22Rv1 (cell line): Measurements from ENCODE around the gene ITM2C.
A peak's percentile ranks its signal among the peaks of the same experiment; 100 is the strongest.

Experiments
- H3K27ac ChIP-seq: fragments of 450-650 bp; 2 replicates; pipeline ENCODE4 v1.5.1; 2017
- CTCF ChIP-seq: fragments of 450-650 bp; IDR thresholded peaks from 2 replicates; pipeline ENCODE4 v1.5.1; 2017; ENCODE audit warnings: mild to moderate bottlenecking
- ZFX ChIP-seq: fragments of 450-650 bp; IDR thresholded peaks from 2 replicates; pipeline ENCODE4 v1.6.1; 2017; ENCODE audit warnings: antibody characterized with exemption, borderline replicate concordance

The ITM2C gene

GRCh38 chr2:230850358-230850658, 14.4 kb upstream of the ITM2C start:
- no peak overlapping the region for H3K27ac ChIP-seq
- no peak for TF ChIP-seq ZFX
- TF ChIP-seq CTCF, result peak; percentile 50

- no peak overlapping the region for H3K27ac ChIP-seq
- TF ChIP-seq ZFX (no peak), CTCF (no peak)
Observed at GRCh38 chr2:230852113-230852512, 12.6 kb upstream of the ITM2C start.

GRCh38 chr2:230861552-230862255, 3.0 kb upstream of the ITM2C start:
- TF ChIP-seq CTCF (no peak), ZFX (no peak)

GRCh38 chr2:230862292-230862691, 2.5 kb upstream of the ITM2C start:
- TF ChIP-seq ZFX, result no peak
- no peak overlapping the region for H3K27ac ChIP-seq

More at GRCh38 chr2:230861552-230862255, 3.0 kb upstream of the ITM2C start:
- H3K27ac ChIP-seq, result no peak overlapping the region

GRCh38 chr2:230863031-230863430, 1.7 kb upstream of the ITM2C start:
- H3K27ac ChIP-seq, result no peak overlapping the region
- TF ChIP-seq CTCF, result no peak
- TF ChIP-seq ZFX, result no peak

GRCh38 chr2:230863442-230864121, 1.2 kb upstream of the ITM2C start:
- TF ChIP-seq ZFX (no peak), CTCF (no peak)
- no peak overlapping the region for H3K27ac ChIP-seq

GRCh38 chr2:230864122-230864604, 579 bp upstream of the ITM2C start:
- peak overlapping the region; percentile 39 for H3K27ac ChIP-seq
- TF ChIP-seq ZFX, result no peak
- TF ChIP-seq CTCF, result no peak

- TF ChIP-seq ZFX, result no peak
- TF ChIP-seq CTCF, result no peak
- H3K27ac ChIP-seq, result peak overlapping the region; percentile 39
Observed at GRCh38 chr2:230865307-230865765, 594 bp downstream of the ITM2C start.
